Smooth muscle cell (in vitro differentiated cells): ENCODE results near the gene EML6. TPM values are rescaled to one million over a fixed set of nuclear protein-coding genes. Genes with fewer than 3 reads are reported as not detected.

Source experiments
- DNase-seq: peaks from one replicate; lab custom pipeline; 2025; ENCODE audit not compliant: unreplicated experiment; lab: John Stamatoyannopoulos, UW
- H2AFZ ChIP-seq: fragments of 200-600 bp; sonication (generic); 2 replicates; pipeline ENCODE4 v1.6.0; 2016; ENCODE audit warnings: antibody characterized with exemption, low read depth, mild to moderate bottlenecking
- H3F3A ChIP-seq: fragments of 200-600 bp; sonication (generic); 2 replicates; pipeline ENCODE4 v1.6.0; 2017; ENCODE audit warnings: antibody characterized with exemption, low read depth
- H3K27ac ChIP-seq: fragments of 200-600 bp; sonication (generic); 2 replicates; pipeline ENCODE4 v1.5.1; 2016; ENCODE audit warnings: low read depth, mild to moderate bottlenecking
- H3K27me3 ChIP-seq: fragments of 200-600 bp; sonication (generic); 2 replicates; pipeline ENCODE4 v1.6.1; 2016; ENCODE audit warnings: low read depth, mild to moderate bottlenecking
- H3K36me3 ChIP-seq: fragments of 200-600 bp; sonication (generic); 2 replicates; pipeline ENCODE4 v1.5.1; 2016; ENCODE audit warnings: low read depth
- H3K4me1 ChIP-seq: fragments of 200-600 bp; sonication (generic); 2 replicates; pipeline ENCODE4 v1.5.1; 2016; ENCODE audit warnings: low read depth
- H3K4me2 ChIP-seq: fragments of 200-600 bp; sonication (generic); 2 replicates; pipeline ENCODE4 v1.6.0; 2016; ENCODE audit warnings: mild to moderate bottlenecking
- H3K4me3 ChIP-seq: fragments of 200-600 bp; sonication (generic); 2 replicates; pipeline ENCODE4 v1.5.1; 2016; ENCODE audit warnings: mild to moderate bottlenecking
- H3K79me2 ChIP-seq: fragments of 200-600 bp; sonication (generic); 2 replicates; pipeline ENCODE4 v1.6.0; 2016; ENCODE audit warnings: low read depth, mild to moderate bottlenecking
- H3K9ac ChIP-seq: fragments of 200-600 bp; sonication (generic); 2 replicates; pipeline ENCODE4 v1.6.0; 2016; ENCODE audit warnings: low read depth
- H3K9me3 ChIP-seq: fragments of 200-600 bp; sonication (generic); replicated peaks from 2 replicates; pipeline ENCODE4 v1.5.1; 2016; ENCODE audit warnings: low read depth
- H4K20me1 ChIP-seq: fragments of 200-600 bp; sonication (generic); 2 replicates; pipeline ENCODE4 v1.6.0; 2016; ENCODE audit warnings: low read depth
- WGBS: methylation state at CpG from one replicate; pipeline ENCODE4 v1.1.7; 2016; ENCODE audit warnings: low lambda C conversion rate; 5-methylcytosine and 5-hydroxymethylcytosine counted together
- polyA plus RNA-seq: library from polyadenylated mRNA; unstranded; fragments of >200 nt; fragmentation: Nextera tagmentation; extraction: Ambion mirVana; gene quantifications from 2 replicates; pipeline ENCODE4 v1.2.1, GENCODE V29; 2016
- total RNA-seq: library from RNA; depleted of rRNA; stranded (reverse); fragments of >200 nt; gene quantifications from 2 replicates; pipeline ENCODE4 v1.2.3, GENCODE V29; 2014
- TF ChIP-seq, protein P1 (sequence below): fragments of 200-600 bp; sonication (generic); IDR thresholded peaks from 2 replicates; pipeline ENCODE4 v1.5.1; 2017; ENCODE audit warnings: borderline replicate concordance, mild to moderate bottlenecking, antibody characterized with exemption; ENCODE audit not compliant: insufficient read depth, poor library complexity, severe bottlenecking

Gene EML6
- total and polyA plus RNA-seq, 2 experiments from 2014 or later = 0.49 to 0.54 TPM

DNA sequence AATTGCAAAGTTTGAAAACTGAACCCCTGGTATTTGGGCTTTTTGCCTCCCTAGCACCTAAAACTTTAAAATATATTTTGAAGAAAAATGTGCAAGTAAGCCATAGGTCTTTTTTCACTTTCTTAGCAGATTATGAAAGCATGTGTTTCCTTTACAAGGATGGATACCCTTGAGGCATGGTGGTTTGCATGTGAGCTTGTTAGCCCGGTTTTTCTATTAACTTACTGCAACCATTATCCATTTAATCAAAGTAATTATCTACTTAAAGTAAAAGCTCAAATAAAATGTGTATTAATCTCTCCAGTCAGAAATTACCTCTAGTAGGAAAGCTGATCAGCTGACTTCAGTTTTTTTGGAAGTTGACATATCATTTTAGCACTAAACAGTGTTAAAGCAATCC is 140.6 kb downstream of the EML6 start:
- no peaks in the 10 kb centered on the region for H4K20me1 ChIP-seq
- 61% methylated on average over 1 of the region's 1 CpG for WGBS
- no peaks in the 10 kb centered on the region for H3K4me1 ChIP-seq
- no peaks in the 10 kb centered on the region for H3K27me3 ChIP-seq
- no peaks in the 10 kb centered on the region for H3F3A ChIP-seq
- no peak for DNase-seq
- H3K4me2 ChIP-seq = no peak overlapping the region
- TF ChIP-seq, protein P1, sequence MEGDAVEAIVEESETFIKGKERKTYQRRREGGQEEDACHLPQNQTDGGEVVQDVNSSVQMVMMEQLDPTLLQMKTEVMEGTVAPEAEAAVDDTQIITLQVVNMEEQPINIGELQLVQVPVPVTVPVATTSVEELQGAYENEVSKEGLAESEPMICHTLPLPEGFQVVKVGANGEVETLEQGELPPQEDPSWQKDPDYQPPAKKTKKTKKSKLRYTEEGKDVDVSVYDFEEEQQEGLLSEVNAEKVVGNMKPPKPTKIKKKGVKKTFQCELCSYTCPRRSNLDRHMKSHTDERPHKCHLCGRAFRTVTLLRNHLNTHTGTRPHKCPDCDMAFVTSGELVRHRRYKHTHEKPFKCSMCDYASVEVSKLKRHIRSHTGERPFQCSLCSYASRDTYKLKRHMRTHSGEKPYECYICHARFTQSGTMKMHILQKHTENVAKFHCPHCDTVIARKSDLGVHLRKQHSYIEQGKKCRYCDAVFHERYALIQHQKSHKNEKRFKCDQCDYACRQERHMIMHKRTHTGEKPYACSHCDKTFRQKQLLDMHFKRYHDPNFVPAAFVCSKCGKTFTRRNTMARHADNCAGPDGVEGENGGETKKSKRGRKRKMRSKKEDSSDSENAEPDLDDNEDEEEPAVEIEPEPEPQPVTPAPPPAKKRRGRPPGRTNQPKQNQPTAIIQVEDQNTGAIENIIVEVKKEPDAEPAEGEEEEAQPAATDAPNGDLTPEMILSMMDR = no peak
- no peak overlapping the region for H3K27ac ChIP-seq
- no peaks in the 10 kb centered on the region for H3K79me2 ChIP-seq
- no peaks in the 10 kb centered on the region for H3K36me3 ChIP-seq
- H2AFZ ChIP-seq = no peak overlapping the region
- no peak overlapping the region for H3K9ac ChIP-seq
- H3K4me3 ChIP-seq = no peak overlapping the region
- H3K9me3 ChIP-seq = no peaks in the 10 kb centered on the region

DNA sequence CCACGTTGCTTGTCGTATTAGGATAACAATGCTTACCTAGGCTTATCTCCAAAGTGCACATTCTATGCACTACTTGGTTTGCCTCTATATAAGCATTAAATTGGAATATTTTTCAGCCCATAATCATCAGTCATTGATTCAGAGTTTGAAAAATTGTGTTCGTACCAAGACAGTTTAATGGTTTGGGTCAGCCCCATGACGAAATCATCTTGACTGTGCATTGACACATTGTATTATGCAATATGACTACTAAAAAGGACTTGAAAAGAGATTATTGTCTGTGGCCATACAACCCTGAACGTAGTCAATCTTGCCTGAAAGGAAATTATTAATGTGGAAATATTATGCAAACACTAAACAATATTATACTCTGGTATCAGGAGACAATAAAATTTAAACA is 141.3 kb downstream of the EML6 start:
- H3K9ac ChIP-seq = no peak overlapping the region
- no peak overlapping the region for H3K4me3 ChIP-seq
- no peaks in the 10 kb centered on the region for H3K27me3 ChIP-seq
- no peaks in the 10 kb centered on the region for H3K79me2 ChIP-seq
- no peaks in the 10 kb centered on the region for H3K36me3 ChIP-seq
- DNase-seq = no peak
- H3K27ac ChIP-seq = no peak overlapping the region
- H3K9me3 ChIP-seq = no peaks in the 10 kb centered on the region
- no peaks in the 10 kb centered on the region for H4K20me1 ChIP-seq
- H3K4me1 ChIP-seq = no peaks in the 10 kb centered on the region
- no peaks in the 10 kb centered on the region for H3F3A ChIP-seq
- WGBS = 92% methylated on average over 5 of the region's 5 CpGs
- H3K4me2 ChIP-seq = no peak overlapping the region
- TF ChIP-seq, protein P1 = no peak
- no peak overlapping the region for H2AFZ ChIP-seq

DNA sequence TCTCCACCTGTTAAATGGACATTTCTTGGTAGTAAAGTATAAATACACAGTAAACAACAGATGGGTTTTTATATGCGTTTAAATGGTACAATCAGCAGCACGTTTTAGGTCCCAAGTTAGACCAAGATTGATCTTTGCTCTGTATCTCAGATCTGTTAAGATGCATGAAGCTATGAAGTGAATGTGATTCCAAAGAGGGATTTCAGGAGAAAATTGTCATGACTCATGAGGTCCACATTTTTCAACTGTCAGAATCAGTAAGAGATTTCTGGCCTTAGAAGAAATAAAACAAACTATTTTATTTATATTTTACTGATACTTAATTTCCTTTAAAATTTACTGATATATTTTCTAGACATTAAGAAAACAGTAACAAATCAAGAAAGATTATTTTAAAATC is 142.7 kb downstream of the EML6 start:
- no peaks in the 10 kb centered on the region for H3K79me2 ChIP-seq
- H4K20me1 ChIP-seq = no peaks in the 10 kb centered on the region
- no peaks in the 10 kb centered on the region for H3K36me3 ChIP-seq
- WGBS = 86% methylated on average over 2 of the region's 2 CpGs
- H3K27ac ChIP-seq = no peak overlapping the region
- TF ChIP-seq, protein P1 = no peak
- no peak overlapping the region for H3K4me2 ChIP-seq
- H2AFZ ChIP-seq = no peak overlapping the region
- H3K9me3 ChIP-seq = no peaks in the 10 kb centered on the region
- H3K4me1 ChIP-seq = no peaks in the 10 kb centered on the region
- H3K4me3 ChIP-seq = no peak overlapping the region
- H3K9ac ChIP-seq = no peak overlapping the region
- H3F3A ChIP-seq = no peaks in the 10 kb centered on the region
- no peak for DNase-seq
- no peaks in the 10 kb centered on the region for H3K27me3 ChIP-seq

DNA sequence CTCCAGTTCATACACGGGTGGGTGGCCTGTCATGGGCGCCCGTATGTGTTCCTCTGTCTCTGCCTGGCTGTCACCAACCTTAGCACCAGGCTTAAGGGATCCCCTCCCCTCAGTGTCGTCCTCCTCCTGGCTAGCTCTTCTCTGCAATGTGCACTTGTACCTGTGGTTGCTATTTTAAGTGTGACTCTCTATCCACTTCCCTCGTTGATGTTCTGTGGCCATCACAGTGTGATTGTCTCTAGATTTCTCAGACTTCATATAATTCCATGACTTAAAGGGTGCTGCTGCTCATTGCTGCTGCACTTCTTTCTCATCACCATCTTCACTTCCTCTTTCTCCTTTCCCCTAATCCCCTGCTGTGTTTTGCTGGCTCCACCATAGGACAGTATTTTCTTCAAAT is 143.4 kb downstream of the EML6 start:
- no peak overlapping the region for H3K9ac ChIP-seq
- no peak for DNase-seq
- H3K9me3 ChIP-seq = no peaks in the 10 kb centered on the region
- H2AFZ ChIP-seq = no peak overlapping the region
- TF ChIP-seq, protein P1 = no peak
- H3K79me2 ChIP-seq = no peaks in the 10 kb centered on the region
- no peak overlapping the region for H3K4me3 ChIP-seq
- WGBS = 87% methylated on average over 5 of the region's 5 CpGs
- no peaks in the 10 kb centered on the region for H3K36me3 ChIP-seq
- H3F3A ChIP-seq = no peaks in the 10 kb centered on the region
- no peak overlapping the region for H3K27ac ChIP-seq
- no peaks in the 10 kb centered on the region for H4K20me1 ChIP-seq
- H3K27me3 ChIP-seq = no peaks in the 10 kb centered on the region
- no peaks in the 10 kb centered on the region for H3K4me1 ChIP-seq
- H3K4me2 ChIP-seq = no peak overlapping the region
